ENCODE results near the gene SMURF1.

DNA sequence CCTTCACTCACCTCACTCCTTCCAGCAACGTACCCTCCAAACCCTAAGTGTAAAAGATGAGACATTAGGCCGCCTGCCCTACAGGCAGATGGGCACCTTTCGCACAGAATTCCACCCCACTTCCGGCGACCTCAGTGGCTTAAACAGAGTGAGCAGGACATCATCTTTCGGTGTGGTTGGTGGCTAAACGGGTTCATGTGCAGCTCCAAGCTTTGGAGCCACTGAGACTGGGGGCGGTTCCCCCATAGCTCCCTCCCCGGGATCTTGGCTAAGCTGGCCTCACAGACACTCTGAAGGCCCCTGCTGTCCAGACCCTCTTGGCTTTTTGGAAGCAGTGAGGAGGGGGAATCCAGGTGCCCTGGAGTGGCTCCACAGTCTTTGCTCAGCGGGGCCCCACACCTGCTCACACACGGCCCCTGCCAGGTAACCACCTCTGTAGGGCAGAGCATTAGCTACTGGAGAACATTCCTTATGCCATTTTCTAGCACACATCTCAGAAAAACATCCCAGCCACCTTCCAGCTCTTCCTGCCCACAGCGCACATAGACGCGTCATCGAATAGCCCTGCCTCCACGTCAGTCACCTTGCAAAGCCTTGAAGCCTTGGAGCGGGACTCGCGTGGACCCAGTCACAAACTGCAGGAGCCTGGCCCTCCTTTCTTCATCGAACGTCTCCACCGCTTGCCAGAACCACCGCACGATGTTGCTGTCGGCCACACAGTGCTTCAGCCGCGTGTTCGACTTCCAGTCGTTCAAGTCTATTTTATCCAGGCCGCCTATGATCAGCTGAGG is 108.8 kb downstream of the SMURF1 start:
- no peak for TF ChIP-seq EZH2phosphoT487 (IDR thresholded peaks at IDR 0.05; ENCODE audit: insufficient read depth, low read depth)
- TF ChIP-seq EZH2 (IDR thresholded peaks at IDR 0.05; ENCODE audit: insufficient read depth, poor library complexity, severe bottlenecking), result no peak

Data from GM23248 (cell line).